H1 (cell line): ENCODE results near the gene S100G. TPM values are rescaled to one million over a fixed set of nuclear protein-coding genes. Genes with fewer than 3 reads are reported as not detected.

Experiments
- BRCA1 ChIP-seq: IDR thresholded peaks from 2 replicates; pipeline ENCODE4 v1.6.1; 2012; ENCODE audit warnings: low read depth, low read length, improper control_type of control experiment
- MAFK ChIP-seq: IDR thresholded peaks from 2 replicates; pipeline ENCODE4 v1.6.1; 2012; ENCODE audit warnings: low read depth, mild to moderate bottlenecking, improper control_type of control experiment, low read length
- polyA plus RNA-seq, 7 experiments: library from polyadenylated mRNA; depleted of rRNA in 3 of 7; stranded (reverse) in 5 of 7; unstranded in 2 of 7; fragments of >200 nt in 5 of 7; fragments of 200-250 nt in 2 of 7; gene quantifications; 1 replicate in 5 of 7; 2 replicates in 1 of 7; 4 replicates in 1 of 7; pipeline versions ENCODE4 v1.2.1 to v1.2.3, GENCODE V29; 2011 to 2013; ENCODE audit warnings: missing spikeins in 2 of 7, mixed read lengths in 2 of 7
- total RNA-seq: library from RNA; stranded (reverse); fragmentation: NEBNext Ultra II Directional; extraction: Animal tissue kit (Norgen Biotek cat#: 25700); gene quantifications from 2 replicates; pipeline ENCODE4 v1.2.1, GENCODE V29; 2021

S100G gene
- total and polyA plus RNA-seq, 2 of the 8 experiments (the other 6 are each of a cell fraction or from before 2014, with no cell fraction given) = not detected

GRCh38 chrX:16638533-16638932 is 11.4 kb upstream of the S100G start (continued):
- TF ChIP-seq BRCA1 (no peak), MAFK (no peak)
- TF ChIP-seq, all 59 proteins: peak for 0
